Esophagus muscularis mucosa (tissue), 3 donors: Measurements from ENCODE around the gene KLK14.

Experiments used
- POLR2A ChIP-seq: fragments of 450-650 bp; IDR thresholded peaks from one replicate; pipeline ENCODE4 v1.6.1; 2017; ENCODE audit warnings: antibody characterized with exemption, moderate library complexity, mild to moderate bottlenecking, low read depth
- TF ChIP-seq, protein P1 (sequence below), 3 experiments: fragments of 200-600 bp in 2 of 3; fragments of 450-650 bp in 1 of 3; sonication (generic) in 2 of 3; IDR thresholded peaks; one replicate each; pipeline ENCODE4 v1.5.1; 2017 to 2019; ENCODE audit warnings: antibody characterized with exemption in 3 of 3, mild to moderate bottlenecking in 2 of 3, moderate library complexity in 1 of 3

DNA sequence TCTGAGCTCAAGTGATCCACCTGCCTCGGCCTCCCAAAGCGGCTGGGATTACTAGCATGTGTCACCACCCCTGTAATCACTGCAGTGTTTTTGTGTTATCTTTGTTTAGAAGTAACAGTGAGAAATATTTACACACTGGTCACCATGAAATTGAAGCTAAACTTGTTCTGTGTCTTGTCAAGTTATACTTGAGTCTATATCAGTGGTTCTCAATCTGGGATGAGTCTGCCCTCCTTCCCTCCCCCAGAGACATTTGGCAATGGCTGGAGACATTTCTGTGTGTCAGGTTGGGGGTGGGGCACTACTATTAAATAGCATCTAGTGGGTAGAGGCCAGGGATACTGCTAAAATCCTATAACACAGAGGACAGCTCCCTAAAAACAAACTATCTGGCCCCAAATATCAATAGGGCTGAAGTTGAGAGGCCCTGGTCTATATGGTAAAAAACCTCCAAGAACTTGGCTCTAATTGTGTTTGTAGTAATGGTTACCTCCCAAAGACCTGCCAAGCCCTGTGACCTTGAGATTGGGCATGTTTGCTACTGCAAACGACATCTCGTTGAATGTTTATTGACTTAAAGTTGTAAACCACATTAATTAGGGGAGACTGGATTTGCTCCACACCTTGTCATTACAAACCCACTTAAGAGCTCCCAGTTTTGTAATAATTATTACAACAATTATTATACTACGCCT lies 18.6 kb upstream of the KLK14 start:
- TF ChIP-seq, protein P1, sequence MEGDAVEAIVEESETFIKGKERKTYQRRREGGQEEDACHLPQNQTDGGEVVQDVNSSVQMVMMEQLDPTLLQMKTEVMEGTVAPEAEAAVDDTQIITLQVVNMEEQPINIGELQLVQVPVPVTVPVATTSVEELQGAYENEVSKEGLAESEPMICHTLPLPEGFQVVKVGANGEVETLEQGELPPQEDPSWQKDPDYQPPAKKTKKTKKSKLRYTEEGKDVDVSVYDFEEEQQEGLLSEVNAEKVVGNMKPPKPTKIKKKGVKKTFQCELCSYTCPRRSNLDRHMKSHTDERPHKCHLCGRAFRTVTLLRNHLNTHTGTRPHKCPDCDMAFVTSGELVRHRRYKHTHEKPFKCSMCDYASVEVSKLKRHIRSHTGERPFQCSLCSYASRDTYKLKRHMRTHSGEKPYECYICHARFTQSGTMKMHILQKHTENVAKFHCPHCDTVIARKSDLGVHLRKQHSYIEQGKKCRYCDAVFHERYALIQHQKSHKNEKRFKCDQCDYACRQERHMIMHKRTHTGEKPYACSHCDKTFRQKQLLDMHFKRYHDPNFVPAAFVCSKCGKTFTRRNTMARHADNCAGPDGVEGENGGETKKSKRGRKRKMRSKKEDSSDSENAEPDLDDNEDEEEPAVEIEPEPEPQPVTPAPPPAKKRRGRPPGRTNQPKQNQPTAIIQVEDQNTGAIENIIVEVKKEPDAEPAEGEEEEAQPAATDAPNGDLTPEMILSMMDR (IDR thresholded peaks at IDR 0.05), result no peak
- TF ChIP-seq POLR2A, result no peak
